Measurements from ENCODE around the gene DPY30. TPM values are rescaled to one million over a fixed set of nuclear protein-coding genes. Genes with fewer than 3 reads are reported as not detected.
A peak's percentile ranks its signal among the peaks of the same experiment; 100 is the strongest.

DPY30 gene
- total RNA-seq, 2 donors from 2014 or later, result 24.7 to 43.3 TPM

- peak within 1 kb of the TSS; percentile 46 to 97 for H3K4me3 ChIP-seq
- WGBS, 2 donors, result 0% methylated on average over 23 to 79 of the region's 79 CpGs
- intact Hi-C loops (cut with DNase I), result no loop called here
- peak; percentile 81 to 94 (median 92) for TF ChIP-seq POLR2A (IDR thresholded peaks at IDR 0.05)
- TF ChIP-seq, protein P1, sequence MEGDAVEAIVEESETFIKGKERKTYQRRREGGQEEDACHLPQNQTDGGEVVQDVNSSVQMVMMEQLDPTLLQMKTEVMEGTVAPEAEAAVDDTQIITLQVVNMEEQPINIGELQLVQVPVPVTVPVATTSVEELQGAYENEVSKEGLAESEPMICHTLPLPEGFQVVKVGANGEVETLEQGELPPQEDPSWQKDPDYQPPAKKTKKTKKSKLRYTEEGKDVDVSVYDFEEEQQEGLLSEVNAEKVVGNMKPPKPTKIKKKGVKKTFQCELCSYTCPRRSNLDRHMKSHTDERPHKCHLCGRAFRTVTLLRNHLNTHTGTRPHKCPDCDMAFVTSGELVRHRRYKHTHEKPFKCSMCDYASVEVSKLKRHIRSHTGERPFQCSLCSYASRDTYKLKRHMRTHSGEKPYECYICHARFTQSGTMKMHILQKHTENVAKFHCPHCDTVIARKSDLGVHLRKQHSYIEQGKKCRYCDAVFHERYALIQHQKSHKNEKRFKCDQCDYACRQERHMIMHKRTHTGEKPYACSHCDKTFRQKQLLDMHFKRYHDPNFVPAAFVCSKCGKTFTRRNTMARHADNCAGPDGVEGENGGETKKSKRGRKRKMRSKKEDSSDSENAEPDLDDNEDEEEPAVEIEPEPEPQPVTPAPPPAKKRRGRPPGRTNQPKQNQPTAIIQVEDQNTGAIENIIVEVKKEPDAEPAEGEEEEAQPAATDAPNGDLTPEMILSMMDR (IDR thresholded peaks at IDR 0.05), result peak; percentile 49 to 98 (median 94)
- no peaks in the 10 kb centered on the region for H3K9me3 ChIP-seq
- H3K36me3 ChIP-seq (replicated peaks in 1 of 2; ENCODE audit: insufficient read depth in 1 of 2, low read depth in 2 of 2), result no peaks in the 10 kb centered on the region
- DNase-seq (peak; percentile 98), ATAC-seq (peak; percentile 93)
- peak within 1 kb of the TSS; percentile 67 to 99 (median 85) for H3K27ac ChIP-seq
- peaks cover 10% of the 10 kb centered on the region for H3K4me1 ChIP-seq
- no peaks in the 10 kb centered on the region for H3K27me3 ChIP-seq
Measured at GRCh38 chr2:32063310-32064020, 23.9 kb upstream of the DPY30 start, which contains the start of gene SPAST. Gene SPAST (plus strand): TSS chr2:32063556. CDS start chr2:32063832, 276 bp downstream.

- DNase-seq (peak; percentile 60 to 78 (median 64)), ATAC-seq (peak; percentile 25)
- WGBS, 2 donors, result 34 to 41% methylated on average over 13 of the region's 13 CpGs
Measured at GRCh38 chr2:32061973-32062861, 22.6 kb upstream of the DPY30 start.

GRCh38 chr2:32061430-32061829 is 21.8 kb upstream of the DPY30 start:
- WGBS, 2 donors, result 93 to 98% methylated on average over 8 of the region's 8 CpGs
- H3K27ac ChIP-seq, result peak overlapping the region in 2 of 4 donors; percentile 93 to 99
- intact Hi-C loops (cut with DNase I), result no loop called here

More at GRCh38 chr2:32061973-32062861, 22.6 kb upstream of the DPY30 start:
- intact Hi-C loops (cut with DNase I), result no loop called here
- H3K36me3 ChIP-seq (replicated peaks in 1 of 2; ENCODE audit: insufficient read depth in 1 of 2, low read depth in 2 of 2), result no peaks in the 10 kb centered on the region
- peak overlapping the region; percentile 29 to 99 (median 85) for H3K27ac ChIP-seq
- no peaks in the 10 kb centered on the region for H3K27me3 ChIP-seq
- H3K4me1 ChIP-seq, result peaks cover 10% of the 10 kb centered on the region
- TF ChIP-seq POLR2A (IDR thresholded peaks at IDR 0.05), result no peak
- TF ChIP-seq, protein P1 (IDR thresholded peaks at IDR 0.05), result no peak
- H3K9me3 ChIP-seq, result no peaks in the 10 kb centered on the region
- peak overlapping the region; percentile 37 to 53 for H3K4me3 ChIP-seq

DNA sequence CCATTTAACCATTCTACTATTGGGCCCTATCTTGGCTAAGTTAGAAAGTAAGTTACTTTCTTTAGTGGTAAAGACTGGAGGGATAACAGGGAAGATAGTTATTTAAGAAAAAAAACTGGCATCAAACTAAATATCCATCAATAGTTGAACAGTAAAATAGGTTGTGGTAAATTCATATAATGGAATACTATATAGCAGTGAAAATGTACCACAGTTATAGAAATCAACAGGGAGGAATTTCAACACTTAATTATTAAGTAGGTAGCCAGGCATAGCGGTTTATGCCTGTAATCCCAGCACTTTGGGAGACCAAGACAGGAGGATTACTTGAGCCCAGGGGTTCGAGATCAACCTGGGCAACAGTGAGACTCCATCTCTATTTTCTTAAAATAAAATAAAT is 20.7 kb upstream of the DPY30 start:
- no peak for DNase-seq
- no peak overlapping the region for H3K4me3 ChIP-seq
- 91 to 94% methylated on average over 2 of the region's 2 CpGs for WGBS, 2 donors
- H3K27ac ChIP-seq, result no peak overlapping the region
- no peaks in the 10 kb centered on the region for H3K36me3 ChIP-seq (replicated peaks in 1 of 2; ENCODE audit: insufficient read depth in 1 of 2, low read depth in 2 of 2)
- peaks cover 6% of the 10 kb centered on the region for H3K4me1 ChIP-seq
- TF ChIP-seq POLR2A (IDR thresholded peaks at IDR 0.05), result no peak
- TF ChIP-seq, protein P1 (IDR thresholded peaks at IDR 0.05), result no peak
- intact Hi-C loops (cut with DNase I), result no loop called here
- no peak for ATAC-seq
- no peaks in the 10 kb centered on the region for H3K9me3 ChIP-seq
- H3K27me3 ChIP-seq, result no peaks in the 10 kb centered on the region

More at GRCh38 chr2:32061430-32061829, 21.8 kb upstream of the DPY30 start:
- ATAC-seq, result no peak
- Histone ChIP-seq H3K36me3 (replicated peaks in 1 of 2; ENCODE audit: insufficient read depth in 1 of 2, low read depth in 2 of 2) (no peaks in the 10 kb centered on the region), H3K9me3 (no peaks in the 10 kb centered on the region), H3K4me1 (peaks cover 10% of the 10 kb centered on the region), H3K4me3 (no peak overlapping the region), H3K27me3 (no peaks in the 10 kb centered on the region)
- no peak for DNase-seq
- TF ChIP-seq, protein P1 (IDR thresholded peaks at IDR 0.05), result no peak

Data from body of pancreas (tissue), 4 donors.